Right kidney (tissue), 1 donor: ENCODE data around the gene CHRNE.

Source experiments
- DNase-seq: peaks from one replicate; pipeline ENCODE4 v3.0.0-alpha.2; 2016

CHRNE gene

GRCh38 chr17:4853208-4853671 lies 49.7 kb downstream of the CHRNE start:
- no peak for DNase-seq

GRCh38 chr17:4852567-4853207 lies 50.2 kb downstream of the CHRNE start:
- no peak for DNase-seq

- no peak for DNase-seq
Measured at GRCh38 chr17:4851084-4851483, 51.8 kb downstream of the CHRNE start.

- no peak for DNase-seq
Measured at GRCh38 chr17:4850246-4850645, 52.7 kb downstream of the CHRNE start.

- DNase-seq: no peak
Measured at GRCh38 chr17:4849011-4849536, 53.8 kb downstream of the CHRNE start.
